Measurements from ENCODE around the gene GSG1L.

Gene GSG1L

DNA sequence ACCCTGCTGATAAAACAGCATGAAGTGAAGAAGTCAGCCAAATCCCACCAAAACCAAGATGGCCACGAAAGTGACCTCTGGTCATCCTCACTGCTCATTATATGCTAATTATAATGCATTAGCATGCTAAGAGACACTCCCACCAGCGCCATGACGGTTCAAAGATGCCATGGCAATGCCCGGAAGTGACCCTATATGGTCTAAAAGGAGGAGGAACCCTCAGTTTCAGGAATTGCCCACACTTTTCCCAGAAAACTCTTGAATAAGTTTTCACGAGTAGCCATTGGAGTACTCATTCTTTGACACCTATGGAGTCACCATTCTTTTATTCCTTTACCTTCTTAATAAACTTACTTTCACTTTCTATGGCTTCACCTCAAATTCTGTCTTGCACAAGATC, 44.3 kb downstream of the GSG1L start:
- no peak for DNase-seq (ENCODE audit: low read depth in 2 of 2)

DNA sequence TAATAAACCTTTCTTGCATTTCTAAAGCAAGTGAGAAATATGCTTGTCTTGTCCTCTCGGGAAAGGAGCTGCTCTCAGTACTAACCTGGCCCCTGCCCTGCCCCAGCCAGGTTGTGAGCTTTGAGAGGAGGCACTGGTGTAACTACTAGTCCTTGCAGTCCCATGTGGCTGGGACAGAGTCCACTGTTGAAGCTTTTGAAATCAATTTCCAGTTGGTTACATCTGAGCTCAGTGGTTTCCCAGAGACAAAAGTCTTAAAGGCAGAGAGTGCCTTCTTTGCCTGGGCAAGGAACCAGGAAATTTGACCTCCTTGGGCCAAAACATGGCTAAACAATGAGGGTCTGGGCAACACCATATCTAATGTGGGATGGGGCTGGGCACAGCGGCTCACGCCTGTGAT, 48.7 kb downstream of the GSG1L start:
- DNase-seq (ENCODE audit: low read depth in 2 of 2) = no peak

DNA sequence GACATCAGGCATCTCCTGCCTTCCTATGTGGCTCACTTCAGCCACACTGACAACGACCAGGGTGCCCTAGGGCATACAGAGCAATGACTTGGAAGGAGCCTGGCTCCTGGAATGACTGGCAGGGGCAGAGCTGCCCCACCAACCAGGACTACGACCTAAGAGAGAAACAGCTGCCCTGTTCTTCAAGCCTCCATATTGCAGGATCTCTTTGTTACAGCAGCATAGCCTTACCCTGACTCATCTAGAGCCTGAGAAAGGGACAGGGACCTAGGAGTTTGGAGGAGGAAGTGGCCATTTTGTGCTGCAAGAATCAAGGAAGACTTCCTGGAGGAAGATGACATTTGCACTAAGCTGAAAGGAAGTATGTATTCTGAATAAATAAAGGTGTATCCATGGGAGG, 49.6 kb downstream of the GSG1L start:
- DNase-seq (ENCODE audit: low read depth in 2 of 2) = no peak

DNA sequence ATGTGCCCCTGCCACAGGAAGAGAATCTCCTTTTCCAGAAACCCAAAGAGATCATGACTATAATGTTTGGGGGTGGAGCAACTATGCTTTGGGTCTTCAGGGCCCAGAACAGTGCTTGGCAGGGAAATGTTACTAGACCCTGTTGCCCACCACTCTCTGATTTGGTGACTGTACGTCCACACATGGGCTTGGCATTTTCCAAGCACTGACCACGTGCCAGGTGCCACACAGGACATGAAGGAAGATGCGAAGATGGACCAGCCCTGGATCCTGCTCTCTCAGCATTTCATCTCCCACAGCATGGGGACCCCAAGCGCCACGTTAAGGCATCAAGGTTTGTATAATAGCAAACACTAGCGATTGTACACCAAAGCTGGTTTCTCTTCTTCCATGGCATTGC, 50.1 kb downstream of the GSG1L start:
- DNase-seq (ENCODE audit: low read depth in 2 of 2) = no peak

DNA sequence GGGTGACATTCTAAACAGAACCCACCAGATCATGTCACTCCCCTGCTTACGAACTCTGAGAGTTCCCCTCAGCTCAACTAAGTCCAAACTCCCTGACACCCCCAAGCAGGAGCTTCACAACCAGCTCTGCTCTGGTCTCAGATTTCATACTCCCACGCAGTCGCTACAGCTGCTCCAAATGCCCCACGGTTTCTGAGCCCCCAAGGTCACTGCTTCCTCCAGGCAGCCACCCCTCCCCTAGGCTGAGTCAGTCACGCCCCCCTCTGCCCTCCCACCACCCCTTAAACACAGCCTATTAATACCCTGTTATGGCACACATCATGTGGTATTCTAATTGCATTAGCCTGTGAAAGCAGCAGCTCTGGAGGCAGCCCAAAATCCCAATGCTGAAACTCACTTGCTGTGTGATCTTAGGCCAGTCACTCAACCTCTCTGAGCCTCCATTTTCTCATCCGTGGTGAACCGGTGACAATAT, 51.5 kb downstream of the GSG1L start:
- DNase-seq (ENCODE audit: low read depth in 2 of 2) = no peak

DNA sequence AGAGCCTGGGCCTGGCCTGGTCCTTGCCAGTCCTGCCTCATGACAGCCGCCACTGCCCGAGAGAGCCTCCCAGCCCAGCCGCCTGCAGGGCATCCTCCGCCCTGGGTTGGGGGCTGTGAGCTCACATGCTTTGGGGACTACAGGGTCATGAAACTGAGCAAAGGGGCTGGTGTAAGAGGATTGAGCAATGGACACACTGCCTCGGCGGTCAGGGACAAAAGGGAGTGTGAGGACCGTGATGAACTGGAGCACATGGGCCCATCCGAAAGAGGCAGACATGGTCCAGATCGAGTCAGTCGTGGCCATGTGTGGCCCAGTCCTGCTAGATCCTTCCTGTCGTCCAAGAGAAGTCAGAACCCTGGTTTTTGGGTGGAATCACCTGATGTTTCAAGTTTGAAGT, 52.3 kb downstream of the GSG1L start:
- no peak for DNase-seq (ENCODE audit: low read depth in 2 of 2)

DNA sequence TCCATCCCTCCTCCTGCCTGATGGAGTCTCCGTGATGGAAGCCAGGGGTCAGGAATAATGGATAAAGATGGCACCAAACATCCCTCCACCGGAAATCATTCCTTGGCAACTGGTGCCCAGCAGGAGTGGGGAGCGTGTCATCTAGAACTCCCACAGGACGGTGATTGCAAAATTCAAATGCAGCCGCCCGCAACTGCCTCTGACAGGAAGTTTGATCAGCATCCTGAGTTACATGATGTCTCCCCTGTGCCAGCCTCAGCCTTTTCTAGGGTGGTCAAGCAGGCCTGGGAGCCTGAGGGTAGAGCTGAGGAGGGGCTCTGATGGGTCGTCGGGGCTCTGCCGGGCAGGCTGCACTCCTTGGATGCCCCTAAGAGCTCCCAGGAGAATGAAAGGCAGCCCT, 52.8 kb downstream of the GSG1L start:
- DNase-seq (ENCODE audit: low read depth in 2 of 2) = no peak

DNA sequence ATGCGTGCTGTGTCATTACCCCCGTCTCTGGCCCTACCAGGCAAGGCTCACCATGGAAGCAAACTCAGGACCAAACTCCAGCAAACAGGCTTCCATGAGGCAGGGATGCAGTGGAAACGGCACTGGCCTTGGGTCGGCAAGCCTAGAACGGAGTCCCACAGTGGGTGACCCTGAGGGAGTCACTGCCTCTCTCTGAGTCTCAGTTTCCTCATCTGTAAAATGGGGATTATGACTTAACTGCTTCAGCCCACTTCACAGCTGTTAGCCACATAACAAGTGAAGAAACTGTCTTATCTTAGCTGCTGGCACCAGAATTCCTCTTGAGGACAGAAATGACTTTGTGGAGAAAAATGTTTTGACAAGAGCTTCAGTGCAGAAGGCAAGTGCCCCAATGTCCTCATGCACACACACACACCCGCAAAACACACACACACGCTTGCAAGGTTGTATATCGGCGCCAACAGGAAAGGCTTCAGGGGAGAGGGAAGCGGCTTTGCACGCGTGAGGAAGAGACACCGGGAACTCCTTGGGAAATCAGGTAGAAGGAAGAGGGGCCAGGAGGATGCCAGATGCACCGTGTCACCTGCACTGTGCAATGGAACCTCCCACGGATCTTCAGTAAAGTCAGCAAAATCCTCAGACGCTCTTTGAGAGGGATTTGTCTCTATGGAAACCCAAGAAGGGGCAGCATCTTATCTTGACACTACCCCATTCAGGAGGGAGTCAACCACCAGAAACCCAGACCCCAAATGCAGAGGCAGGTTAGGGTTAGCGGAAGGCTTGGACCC, 53.7 kb downstream of the GSG1L start:
- no peak for DNase-seq (ENCODE audit: low read depth in 2 of 2)

DNA sequence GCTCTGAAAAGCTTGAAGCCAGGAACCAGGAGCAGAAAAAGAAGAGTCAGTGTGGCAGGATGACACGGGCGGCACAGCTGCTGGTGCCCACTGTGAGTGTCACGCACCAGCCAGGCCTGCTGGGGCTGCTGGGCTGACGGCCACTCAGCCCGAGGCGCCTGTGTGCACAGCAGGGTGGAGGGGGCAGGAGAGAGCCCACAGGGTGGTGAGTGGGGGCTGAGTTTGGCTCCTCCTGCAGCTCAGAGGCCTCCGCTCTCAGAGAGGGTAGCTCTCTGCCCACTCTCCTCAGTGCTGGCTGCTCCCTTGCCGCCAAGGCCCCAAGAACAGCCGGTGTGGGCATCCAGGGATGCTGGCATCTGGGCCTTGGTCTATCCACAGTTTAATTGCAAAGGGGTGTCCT, 59.6 kb downstream of the GSG1L start:
- no peak for DNase-seq (ENCODE audit: low read depth in 2 of 2)

DNA sequence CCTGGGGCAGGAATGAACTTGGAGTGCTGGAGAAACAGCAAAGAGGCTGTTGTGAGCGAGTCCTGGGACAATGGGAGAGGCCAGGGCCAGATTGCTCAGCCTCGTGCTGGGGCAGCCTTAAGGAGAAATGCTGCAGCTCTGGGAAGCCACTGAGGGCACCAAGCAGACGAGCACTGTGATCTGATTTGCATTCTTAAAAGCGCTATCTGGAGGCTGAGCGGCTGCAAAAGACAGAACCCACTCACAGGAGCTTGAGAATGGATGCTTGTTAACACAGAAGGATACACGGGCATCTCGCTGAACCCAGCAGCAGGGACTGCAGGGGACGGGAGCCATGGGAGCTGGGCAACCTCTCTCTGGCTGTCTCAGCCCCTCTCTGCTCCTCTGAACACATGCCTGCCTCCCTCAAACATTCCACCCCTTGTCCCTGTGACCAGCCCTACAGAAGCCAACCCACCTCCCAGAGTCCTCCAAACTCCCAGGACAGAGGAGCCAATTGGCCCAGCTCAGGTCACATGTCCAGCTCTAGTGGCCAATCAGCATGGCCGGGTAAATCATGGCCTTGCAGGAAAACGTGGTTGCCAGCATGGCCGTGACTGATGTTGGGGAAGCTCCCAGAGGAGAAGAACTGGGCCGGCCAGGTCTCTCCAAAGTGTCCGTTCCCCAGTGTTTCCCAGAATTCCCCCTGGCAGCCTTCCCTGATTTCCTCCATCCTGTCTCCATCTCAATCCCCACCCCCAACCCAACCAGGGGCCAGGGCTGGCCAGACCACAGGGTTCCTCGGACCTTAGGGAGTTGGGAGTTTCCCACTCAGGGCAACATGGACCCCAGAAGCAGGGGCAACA, 60.3 kb downstream of the GSG1L start:
- no peak for DNase-seq (ENCODE audit: low read depth in 2 of 2)

DNA sequence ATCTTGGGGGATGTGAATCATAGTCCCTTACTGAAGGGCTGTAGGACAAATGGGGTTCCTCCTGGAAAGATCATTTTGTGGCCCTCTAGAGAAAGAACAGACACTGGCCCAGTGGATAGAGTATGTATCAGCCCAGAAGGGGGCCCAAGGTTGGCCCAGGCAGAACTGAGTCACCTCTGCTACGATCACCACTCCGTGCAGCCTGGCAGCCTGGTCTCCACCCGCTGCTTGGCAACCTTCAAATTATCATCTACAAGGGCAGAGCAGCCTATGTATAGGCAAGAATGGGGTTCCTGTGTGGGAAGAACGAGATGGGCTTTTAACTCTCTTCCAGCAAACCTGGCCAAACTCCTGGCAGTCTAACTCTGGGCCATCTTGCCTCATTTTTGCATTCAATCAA, 61.9 kb downstream of the GSG1L start:
- DNase-seq (ENCODE audit: low read depth in 2 of 2) = no peak

DNA sequence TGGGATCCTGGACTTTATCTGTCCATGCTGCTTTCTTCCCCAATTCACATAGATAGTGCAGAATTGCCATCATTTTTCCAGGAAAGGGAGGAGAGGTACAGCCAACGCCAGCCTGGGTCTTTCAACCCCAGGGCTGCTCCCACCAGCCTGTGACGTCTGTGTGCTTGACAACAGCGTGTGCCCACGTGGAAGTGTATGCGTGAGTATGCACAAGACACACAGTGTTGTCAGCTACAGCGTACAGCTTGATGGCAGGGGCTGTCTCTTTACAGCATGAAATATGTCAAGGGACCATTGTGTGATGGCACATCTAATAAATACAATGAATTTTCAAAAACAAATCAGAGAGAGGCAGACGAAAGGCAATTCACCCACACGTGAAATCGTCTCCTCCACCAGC, 62.3 kb downstream of the GSG1L start:
- DNase-seq (ENCODE audit: low read depth in 2 of 2) = no peak

DNA sequence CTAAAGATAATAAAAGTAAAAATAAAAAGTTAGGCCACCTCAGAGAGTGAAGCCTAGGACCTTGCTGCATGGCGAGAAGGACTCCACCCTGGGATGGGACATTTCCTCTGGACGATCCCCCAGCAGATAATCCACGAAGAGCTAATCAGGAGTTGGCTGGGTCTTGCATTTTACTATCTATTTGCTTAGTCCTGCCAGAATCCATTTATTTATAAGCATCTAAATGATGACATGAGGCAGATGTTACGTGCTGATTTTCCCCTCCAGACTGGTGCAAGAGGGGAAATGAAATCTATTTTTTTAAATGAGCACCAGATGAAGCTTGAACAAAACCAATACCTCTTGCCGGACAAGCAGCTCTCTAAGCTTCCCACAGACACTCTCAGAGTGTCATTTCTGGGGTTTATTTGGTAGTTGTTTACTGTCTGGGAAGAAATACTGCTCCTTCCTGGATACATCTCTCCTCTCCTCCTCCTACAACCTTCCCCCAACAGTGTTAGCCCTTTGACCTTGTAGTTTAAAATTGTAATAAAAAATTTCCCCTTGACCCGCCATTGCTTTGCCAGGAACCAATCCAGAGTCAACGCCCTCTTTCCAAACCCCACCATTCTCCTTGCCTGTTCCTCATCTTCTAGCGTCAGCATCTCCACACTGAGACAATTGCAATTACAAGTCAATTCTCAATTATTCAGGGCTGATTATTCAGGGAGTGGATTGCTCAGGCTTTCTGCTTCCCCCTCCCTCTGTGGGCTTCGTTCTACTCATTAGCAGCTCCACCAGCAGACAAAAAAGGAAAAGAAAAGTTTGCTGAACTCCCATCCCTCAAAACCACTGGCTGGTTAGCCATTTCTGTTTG, 63.0 kb downstream of the GSG1L start:
- DNase-seq (ENCODE audit: low read depth in 2 of 2) = no peak

DNA sequence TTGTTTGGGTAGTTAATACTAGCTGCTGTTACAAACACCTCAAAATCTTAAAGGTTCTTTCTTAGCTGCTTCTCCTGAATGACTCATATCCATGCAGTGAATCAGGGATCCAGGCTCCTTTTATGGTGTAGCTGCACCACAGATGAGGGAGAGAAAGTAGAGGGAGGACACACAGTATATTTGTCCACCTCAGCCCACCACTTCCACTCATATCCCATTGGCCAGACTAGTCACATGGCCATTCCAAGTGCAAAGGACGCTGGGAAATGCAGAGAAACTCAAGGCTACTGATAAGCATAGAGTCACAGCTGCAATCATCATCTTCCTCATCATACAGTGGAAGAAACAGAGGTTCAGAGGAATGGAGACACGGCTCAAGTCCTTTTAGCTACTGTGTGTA, 63.8 kb downstream of the GSG1L start:
- no peak for DNase-seq (ENCODE audit: low read depth in 2 of 2)

DNA sequence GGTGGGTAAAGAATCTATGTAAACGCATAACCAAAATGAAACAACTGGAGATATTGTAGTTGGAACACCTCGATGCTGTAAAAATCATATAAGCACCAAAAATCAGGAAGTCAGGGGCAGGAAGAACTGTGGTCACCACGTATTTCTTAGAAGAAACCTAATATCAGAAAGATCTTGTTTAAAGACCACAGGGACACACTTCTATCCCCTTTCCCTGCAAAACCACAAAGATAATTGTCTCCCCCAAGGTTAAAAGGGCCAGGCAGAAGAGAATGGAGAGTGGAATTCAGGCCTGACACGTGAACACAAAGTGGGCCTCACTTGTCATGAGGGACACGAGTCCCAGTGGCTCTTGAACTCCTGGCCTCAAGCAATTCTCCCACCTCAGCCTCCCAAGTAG, 68.1 kb downstream of the GSG1L start:
- no peak for DNase-seq (ENCODE audit: low read depth in 2 of 2)

DNA sequence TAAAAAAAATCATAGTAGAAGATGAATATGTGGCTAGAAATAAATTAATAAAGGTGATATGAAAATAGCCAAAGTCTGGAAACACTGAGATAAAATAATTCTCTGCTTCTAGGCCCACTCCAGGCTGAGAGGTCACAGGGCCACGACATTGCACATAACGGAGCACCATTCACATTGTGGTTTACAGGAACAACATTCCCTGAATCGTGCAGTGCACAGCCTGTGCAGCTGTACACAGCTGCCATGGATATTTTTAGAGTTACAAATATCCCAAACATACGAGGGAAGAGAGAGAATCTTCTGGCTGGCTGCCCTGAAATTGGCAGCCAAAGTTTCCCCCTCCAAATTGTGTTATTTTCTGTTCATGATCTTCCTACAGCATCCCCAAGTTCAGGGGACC, 68.8 kb downstream of the GSG1L start:
- no peak for DNase-seq (ENCODE audit: low read depth in 2 of 2)

DNA sequence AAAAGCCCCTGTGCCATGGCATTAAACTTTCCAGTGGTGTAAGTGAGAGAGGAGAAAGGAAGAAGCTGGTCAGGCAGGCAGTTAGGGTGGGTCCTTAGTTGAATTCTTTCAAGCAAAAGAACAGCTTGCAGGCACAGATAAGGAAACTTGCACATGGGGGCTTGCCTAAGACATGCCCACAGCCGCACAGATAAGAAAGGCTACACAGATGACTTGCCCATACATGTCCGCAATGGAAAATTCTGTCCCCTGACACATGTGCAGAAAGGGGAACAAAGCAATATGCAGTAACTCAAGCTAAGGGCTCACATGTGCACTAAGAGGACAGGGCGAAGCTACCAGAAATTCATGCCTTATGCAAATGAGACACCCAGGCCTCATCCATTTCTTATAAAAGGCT, 69.9 kb downstream of the GSG1L start:
- DNase-seq (ENCODE audit: low read depth in 2 of 2) = no peak

DNA sequence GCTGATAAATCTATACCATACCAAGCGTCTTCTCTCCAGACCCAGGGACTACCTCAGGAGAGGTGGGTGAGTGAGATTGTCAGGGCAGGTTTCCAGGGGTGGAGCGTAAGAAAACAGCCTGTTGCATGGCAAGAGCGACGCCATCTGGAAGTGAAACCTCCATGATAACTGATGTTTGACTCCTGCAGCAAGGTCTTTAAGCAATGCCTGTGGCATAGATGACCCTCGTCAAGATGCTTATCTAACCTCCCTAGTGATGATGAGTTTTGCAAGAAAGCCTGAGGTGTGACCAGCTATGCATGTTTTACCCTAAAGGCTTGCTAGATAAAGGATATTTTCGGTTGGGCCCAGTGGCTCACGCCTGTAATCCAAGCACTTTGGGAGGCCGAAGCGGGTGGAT, 71.6 kb downstream of the GSG1L start:
- DNase-seq (ENCODE audit: low read depth in 2 of 2) = no peak

DNA sequence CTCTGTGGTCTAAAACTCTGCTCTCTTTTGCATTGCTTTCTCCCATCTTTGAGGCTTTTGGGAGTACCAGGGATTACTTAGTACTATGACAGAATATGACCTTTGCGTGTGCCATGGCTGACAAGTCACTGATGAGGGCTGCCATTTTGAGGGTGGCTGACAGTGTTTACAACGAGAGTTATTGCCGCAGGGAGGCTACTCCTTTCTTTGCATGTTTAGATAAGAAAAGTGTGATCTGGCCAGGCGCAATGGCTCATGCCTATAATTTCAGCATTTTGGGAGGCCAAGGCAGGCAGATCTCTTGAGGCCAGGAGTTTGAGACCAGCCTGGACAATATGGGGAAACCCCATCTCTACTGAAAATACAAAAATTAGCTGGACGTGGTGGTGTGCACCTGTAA, 77.5 kb downstream of the GSG1L start:
- DNase-seq (ENCODE audit: low read depth in 2 of 2) = no peak

DNA sequence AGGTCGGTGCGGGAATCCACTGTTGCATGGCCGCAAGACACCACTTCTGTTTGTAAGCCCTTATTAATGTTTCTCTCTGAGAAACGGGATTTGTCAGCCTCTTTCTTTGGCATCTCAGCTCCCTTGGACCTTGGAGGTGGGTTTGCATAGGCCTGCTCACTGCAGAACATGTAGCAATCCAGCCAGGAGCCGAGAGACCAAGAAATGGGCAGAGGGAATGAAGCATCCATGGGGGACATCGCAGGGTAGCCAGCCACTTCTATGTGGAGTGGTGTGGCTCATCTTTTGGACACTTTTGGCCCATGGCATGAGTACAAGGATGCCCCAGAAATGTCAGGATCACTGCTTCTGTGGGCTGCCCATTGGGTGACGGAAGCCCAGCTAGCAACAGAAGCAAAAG, 79.4 kb downstream of the GSG1L start:
- DNase-seq (ENCODE audit: low read depth in 2 of 2) = no peak

DNA sequence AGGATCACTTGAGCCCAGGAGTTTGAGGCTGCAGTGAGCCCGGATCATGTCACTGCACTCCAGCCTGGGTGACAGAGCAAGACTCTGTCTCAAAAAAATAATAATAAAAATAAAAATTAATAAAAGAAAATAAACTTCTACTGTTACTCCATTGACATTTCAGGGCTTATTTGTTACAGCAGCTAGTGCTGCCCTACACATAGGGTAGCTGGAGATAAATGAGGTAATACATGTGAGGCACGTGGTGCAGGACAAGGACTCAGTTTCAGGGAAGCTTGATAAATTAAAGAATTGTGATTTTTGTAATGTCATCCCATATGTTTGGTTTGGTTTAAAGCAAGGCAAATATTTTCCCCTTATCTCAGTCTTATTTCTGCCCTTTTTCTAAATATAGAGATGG, 80.3 kb downstream of the GSG1L start:
- DNase-seq (ENCODE audit: low read depth in 2 of 2) = no peak

DNA sequence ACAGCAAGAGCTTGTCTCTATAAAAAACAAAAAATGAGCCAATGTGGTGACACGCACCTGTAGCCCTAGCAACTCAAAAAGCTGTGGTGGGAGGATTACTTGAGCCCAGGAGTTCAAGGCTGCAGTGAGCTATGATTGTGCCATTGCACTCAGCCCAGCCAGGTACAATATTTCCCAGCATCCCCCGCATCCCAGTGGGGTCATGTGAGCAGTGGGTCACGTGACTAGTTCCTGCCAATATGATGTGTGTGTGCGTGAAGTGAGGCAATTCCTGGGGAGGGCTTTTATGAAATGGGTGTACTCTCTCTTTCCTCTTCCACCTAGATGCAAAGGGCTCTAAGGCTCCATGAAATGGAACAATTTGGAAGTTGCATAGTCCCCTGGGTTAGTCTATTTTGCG, 81.3 kb downstream of the GSG1L start:
- no peak for DNase-seq (ENCODE audit: low read depth in 2 of 2)

All from stimulated activated CD8-positive, alpha-beta memory T cell treated with anti-CD3 and anti-CD28 coated beads, Interleukin-2, amount 100 ng/mL, for 1 hour (primary cell).